ENCODE results near the gene CCL18. TPM values are rescaled to one million over a fixed set of nuclear protein-coding genes. Genes with fewer than 3 reads are reported as not detected.

The CCL18 gene
- total and polyA plus RNA-seq, 2 of the 4 experiments (the other 2 are of a cell fraction), result not detected

DNA sequence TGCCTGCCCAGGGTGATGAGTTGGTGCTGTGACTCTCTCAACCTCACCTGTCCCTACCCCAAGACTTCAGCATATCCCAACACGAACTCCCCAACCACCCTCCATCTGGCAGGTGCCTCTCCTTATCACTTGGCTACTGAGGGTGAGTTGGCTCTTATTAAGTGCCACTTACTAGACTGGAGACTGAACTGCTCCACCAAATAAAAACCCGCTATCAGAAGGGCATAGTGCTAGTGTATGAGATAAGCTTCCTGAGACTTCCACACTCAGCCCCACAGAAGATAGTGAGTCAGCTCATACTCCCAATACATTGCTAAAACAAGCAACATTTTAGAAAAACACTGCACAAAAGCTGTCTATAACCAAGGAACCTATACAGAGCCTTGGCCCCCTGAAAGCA lies 16.0 kb upstream of the CCL18 start:
- Histone ChIP-seq H2BK120ac (ENCODE audit: low read depth, low read length) (no peak overlapping the region), H3K79me1 (ENCODE audit: low read depth in 1 of 2, low read length in 2 of 2) (no peaks in the 10 kb centered on the region), H3K4me3 (ENCODE audit: insufficient read depth, low read depth, low read length) (no peak overlapping the region), H3K56ac (ENCODE audit: extremely low read depth, insufficient read depth, low read length) (no peak overlapping the region), H4K20me1 (ENCODE audit: insufficient read depth, low read length) (no peaks in the 10 kb centered on the region), H3K18ac (ENCODE audit: low read depth, low read length) (no peak overlapping the region), H3K4me2 (ENCODE audit: low read depth, low read length) (no peak overlapping the region), H3K4ac (ENCODE audit: low read depth, low read length) (no peak overlapping the region), H3K9me3 (ENCODE audit: control insufficient read depth, insufficient read depth, low read length) (no peaks in the 10 kb centered on the region), H3K23ac (ENCODE audit: low read depth, low read length) (no peak overlapping the region), H4K5ac (ENCODE audit: low read depth, low read length) (no peak overlapping the region), H4K8ac (ENCODE audit: low read depth in 2 of 2, low read length in 2 of 2) (no peak overlapping the region), H2BK20ac (ENCODE audit: low read depth, low read length) (no peak overlapping the region), H2BK5ac (ENCODE audit: low read depth, low read length, poor library complexity, severe bottlenecking) (no peak overlapping the region), H3K27ac (ENCODE audit: insufficient read depth, low read length) (no peak overlapping the region), H3K14ac (replicated peaks; ENCODE audit: low read depth, low read length) (no peak overlapping the region), H2AFZ (replicated peaks; ENCODE audit: low read length, poor library complexity) (no peak overlapping the region), H3K9me1 (ENCODE audit: insufficient read depth, low read length) (no peaks in the 10 kb centered on the region), H2AK9ac (replicated peaks; ENCODE audit: low read depth, low read length, poor library complexity) (no peak overlapping the region), H4K91ac (ENCODE audit: insufficient read depth, low read depth, low read length) (no peak overlapping the region), H3K27me3 (ENCODE audit: control insufficient read depth, insufficient read depth, low read length) (no peaks in the 10 kb centered on the region), H3K4me1 (ENCODE audit: control insufficient read depth, insufficient read depth, low read length) (no peaks in the 10 kb centered on the region), H3K9ac (ENCODE audit: low read depth, low read length) (no peak overlapping the region), H3K36me3 (ENCODE audit: control insufficient read depth, insufficient read depth, low read length) (no peaks in the 10 kb centered on the region), H2BK15ac (ENCODE audit: low read depth, low read length) (no peak overlapping the region), H2AK5ac (ENCODE audit: low read depth, low read length) (no peak overlapping the region)
- POLR2A ChIA-PET (ENCODE audit: unreplicated experiment), result no interaction called here
- intact Hi-C loops (cut with micrococcal nuclease), result no loop called here
- in situ Hi-C loops (cut with MboI; ENCODE audit: low sequenced_read_pairs), result no loop called here
- CTCF ChIA-PET, result no interaction called here
- DNase-seq (no peak), ATAC-seq (ENCODE audit: low read depth) (no peak)
- TF ChIP-seq SMC3 (IDR thresholded peaks at IDR 0.05; ENCODE audit: low read depth, low read length) (no peak), FOS (IDR thresholded peaks at IDR 0.05; ENCODE audit: low read depth, low read length) (no peak), POLR2A (IDR thresholded peaks at IDR 0.05; ENCODE audit: low read depth, low read length) (no peak), RAD21 (IDR thresholded peaks at IDR 0.05; ENCODE audit: low read length) (no peak), RFX5 (IDR thresholded peaks at IDR 0.05; ENCODE audit: low read depth, low read length) (no peak), MAFK (IDR thresholded peaks at IDR 0.05; ENCODE audit: low read depth, low read length) (no peak), CHD1 (IDR thresholded peaks at IDR 0.05; ENCODE audit: low read depth, low read length) (no peak), MAZ (IDR thresholded peaks at IDR 0.05; ENCODE audit: borderline replicate concordance, low read depth, low read length) (no peak), CEBPB (IDR thresholded peaks at IDR 0.05; ENCODE audit: low read depth, low read length) (no peak), MXI1 (IDR thresholded peaks at IDR 0.05; ENCODE audit: borderline replicate concordance, low read depth, low read length) (no peak), RCOR1 (IDR thresholded peaks at IDR 0.05; ENCODE audit: insufficient replicate concordance, low read length) (no peak), BHLHE40 (IDR thresholded peaks at IDR 0.05; ENCODE audit: low read depth, low read length) (no peak), NFE2L2 (IDR thresholded peaks at IDR 0.05; ENCODE audit: low read depth, low read length) (no peak)
- TF ChIP-seq, protein P1, sequence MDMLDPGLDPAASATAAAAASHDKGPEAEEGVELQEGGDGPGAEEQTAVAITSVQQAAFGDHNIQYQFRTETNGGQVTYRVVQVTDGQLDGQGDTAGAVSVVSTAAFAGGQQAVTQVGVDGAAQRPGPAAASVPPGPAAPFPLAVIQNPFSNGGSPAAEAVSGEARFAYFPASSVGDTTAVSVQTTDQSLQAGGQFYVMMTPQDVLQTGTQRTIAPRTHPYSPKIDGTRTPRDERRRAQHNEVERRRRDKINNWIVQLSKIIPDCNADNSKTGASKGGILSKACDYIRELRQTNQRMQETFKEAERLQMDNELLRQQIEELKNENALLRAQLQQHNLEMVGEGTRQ (IDR thresholded peaks at IDR 0.05; ENCODE audit: low read depth, low read length), result no peak
- TF ChIP-seq, protein P2, sequence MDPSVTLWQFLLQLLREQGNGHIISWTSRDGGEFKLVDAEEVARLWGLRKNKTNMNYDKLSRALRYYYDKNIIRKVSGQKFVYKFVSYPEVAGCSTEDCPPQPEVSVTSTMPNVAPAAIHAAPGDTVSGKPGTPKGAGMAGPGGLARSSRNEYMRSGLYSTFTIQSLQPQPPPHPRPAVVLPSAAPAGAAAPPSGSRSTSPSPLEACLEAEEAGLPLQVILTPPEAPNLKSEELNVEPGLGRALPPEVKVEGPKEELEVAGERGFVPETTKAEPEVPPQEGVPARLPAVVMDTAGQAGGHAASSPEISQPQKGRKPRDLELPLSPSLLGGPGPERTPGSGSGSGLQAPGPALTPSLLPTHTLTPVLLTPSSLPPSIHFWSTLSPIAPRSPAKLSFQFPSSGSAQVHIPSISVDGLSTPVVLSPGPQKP (IDR thresholded peaks at IDR 0.05; ENCODE audit: borderline replicate concordance, low read depth, low read length), result no peak
- TF ChIP-seq, protein P3, sequence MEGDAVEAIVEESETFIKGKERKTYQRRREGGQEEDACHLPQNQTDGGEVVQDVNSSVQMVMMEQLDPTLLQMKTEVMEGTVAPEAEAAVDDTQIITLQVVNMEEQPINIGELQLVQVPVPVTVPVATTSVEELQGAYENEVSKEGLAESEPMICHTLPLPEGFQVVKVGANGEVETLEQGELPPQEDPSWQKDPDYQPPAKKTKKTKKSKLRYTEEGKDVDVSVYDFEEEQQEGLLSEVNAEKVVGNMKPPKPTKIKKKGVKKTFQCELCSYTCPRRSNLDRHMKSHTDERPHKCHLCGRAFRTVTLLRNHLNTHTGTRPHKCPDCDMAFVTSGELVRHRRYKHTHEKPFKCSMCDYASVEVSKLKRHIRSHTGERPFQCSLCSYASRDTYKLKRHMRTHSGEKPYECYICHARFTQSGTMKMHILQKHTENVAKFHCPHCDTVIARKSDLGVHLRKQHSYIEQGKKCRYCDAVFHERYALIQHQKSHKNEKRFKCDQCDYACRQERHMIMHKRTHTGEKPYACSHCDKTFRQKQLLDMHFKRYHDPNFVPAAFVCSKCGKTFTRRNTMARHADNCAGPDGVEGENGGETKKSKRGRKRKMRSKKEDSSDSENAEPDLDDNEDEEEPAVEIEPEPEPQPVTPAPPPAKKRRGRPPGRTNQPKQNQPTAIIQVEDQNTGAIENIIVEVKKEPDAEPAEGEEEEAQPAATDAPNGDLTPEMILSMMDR (conservative IDR thresholded peaks at IDR 0.05; ENCODE audit: low read depth, low read length), result no peak
- BruUV-seq (replicated peaks), result no TSS peak
- WGBS, 2 experiments (ENCODE audit: extremely low coverage in 2 of 2, insufficient read length in 1 of 2), result no CpG with 5 or more reads among the region's 2 CpGs
- dilution Hi-C loops (cut with HindIII; ENCODE audit: low sequenced_read_pairs, unreplicated experiment), result no loop called here
